DMS114 treated with DMSO at 0.1 percent for 48 hours (cell line): ENCODE results near the gene TMEM119.

Experiments used
- DNase-seq: peaks from one replicate; lab custom pipeline; 2025; ENCODE audit not compliant: unreplicated experiment; lab: John Stamatoyannopoulos, UW

The TMEM119 gene

GRCh38 chr12:108542320-108542719 is 55.6 kb downstream of the TMEM119 start:
- no peak for DNase-seq
